Neuron (in vitro differentiated cells): ENCODE results near the gene CSNK1G1.
A peak's percentile ranks its signal among the peaks of the same experiment; 100 is the strongest.

Experiments
- H2AFZ ChIP-seq: one replicate; pipeline ENCODE4 v1.6.1; 2013; ENCODE audit warnings: low read depth, mild to moderate bottlenecking, inconsistent platforms, low read length, moderate library complexity
- H3K27me3 ChIP-seq: one replicate; pipeline ENCODE4 v1.6.1; 2013; ENCODE audit warnings: low read length; ENCODE audit not compliant: insufficient read depth
- H3K36me3 ChIP-seq: one replicate; pipeline ENCODE4 v1.6.1; 2013; ENCODE audit warnings: low read length; ENCODE audit not compliant: insufficient read depth
- H3K4me1 ChIP-seq: one replicate; pipeline ENCODE4 v1.6.1; 2013; ENCODE audit warnings: low read length; ENCODE audit not compliant: insufficient read depth
- H3K4me3 ChIP-seq: 2 replicates; pipeline ENCODE4 v1.5.1; 2013; ENCODE audit warnings: mild to moderate bottlenecking, low read length, moderate library complexity
- H3K9me3 ChIP-seq: one replicate; pipeline ENCODE4 v1.6.1; 2013; ENCODE audit warnings: low read length

CSNK1G1 gene

DNA sequence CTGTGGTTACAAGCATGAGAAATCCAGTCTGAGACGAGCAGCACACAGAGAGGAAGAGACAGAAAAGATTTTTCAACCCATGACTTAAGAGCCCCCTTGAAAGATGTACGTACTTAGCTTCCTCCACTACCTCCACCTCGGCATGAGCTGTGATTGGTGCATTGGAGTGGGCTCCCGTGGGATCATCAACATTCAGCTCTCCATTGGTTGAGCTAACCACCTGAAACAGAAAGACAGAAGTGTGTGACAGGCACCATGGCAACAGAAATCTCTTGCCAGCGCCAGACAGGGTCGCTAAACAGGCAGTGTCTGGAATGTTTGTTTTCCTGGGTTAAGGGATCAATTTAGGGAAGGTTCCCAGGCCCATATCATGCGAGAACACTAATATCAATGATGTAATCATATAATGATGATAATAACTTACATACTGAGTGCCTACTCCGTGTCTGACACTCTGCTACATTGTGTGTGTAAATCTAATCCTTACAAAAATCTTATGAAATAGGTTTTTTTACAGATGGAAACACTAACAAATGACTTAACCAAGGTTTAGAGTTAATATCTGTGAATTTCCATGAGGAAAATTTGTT, 175.6 kb downstream of the CSNK1G1 start:
- peaks cover 32% of the 10 kb centered on the region for H3K36me3 ChIP-seq
- no peaks in the 10 kb centered on the region for H3K9me3 ChIP-seq

DNA sequence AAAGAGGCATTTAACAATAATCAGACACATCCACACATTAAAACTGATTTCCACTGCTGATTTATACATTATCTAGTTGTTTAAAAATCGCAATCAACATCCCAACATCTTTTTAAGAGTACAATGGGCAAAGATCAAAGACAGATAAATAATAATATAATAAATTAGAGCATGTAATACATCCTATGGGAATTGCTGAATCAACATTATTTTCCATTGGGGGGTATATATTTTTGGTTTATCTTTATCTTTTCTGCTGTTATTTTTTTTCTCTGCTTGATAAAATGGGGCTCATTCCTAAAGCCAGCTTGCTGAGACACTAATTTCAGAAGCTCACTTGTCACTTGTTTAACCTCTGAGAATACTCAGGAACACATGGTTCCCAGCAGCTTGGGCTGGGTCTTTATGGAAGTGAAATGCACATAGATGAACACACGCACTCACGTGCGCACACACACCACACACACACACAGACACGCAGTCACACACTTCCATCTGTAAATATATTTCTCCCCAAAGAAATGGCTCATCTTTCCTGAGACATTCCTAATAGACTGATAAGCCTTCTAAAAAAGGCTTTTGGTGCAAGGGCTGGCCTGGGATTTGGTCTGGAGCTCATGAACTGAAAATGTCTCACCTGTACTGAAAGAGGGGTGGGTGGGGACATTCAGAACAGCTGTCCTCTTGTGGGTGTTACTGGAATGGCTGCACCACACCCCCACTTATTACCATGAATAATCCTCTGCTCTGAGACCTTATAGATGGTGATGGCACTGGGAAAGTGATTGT, 189.7 kb downstream of the CSNK1G1 start:
- H3K4me1 ChIP-seq = peaks cover 17% of the 10 kb centered on the region
- H2AFZ ChIP-seq = no peak overlapping the region
- H3K27me3 ChIP-seq = no peaks in the 10 kb centered on the region
- H3K4me3 ChIP-seq = no peak overlapping the region
- no peaks in the 10 kb centered on the region for H3K9me3 ChIP-seq
- H3K36me3 ChIP-seq = peaks cover 15% of the 10 kb centered on the region

More for the DNA sequence above, 175.6 kb downstream of the CSNK1G1 start:
- no peak overlapping the region for H3K4me3 ChIP-seq
- no peaks in the 10 kb centered on the region for H3K27me3 ChIP-seq
- H2AFZ ChIP-seq = no peak overlapping the region
- H3K4me1 ChIP-seq = peaks cover 18% of the 10 kb centered on the region

DNA sequence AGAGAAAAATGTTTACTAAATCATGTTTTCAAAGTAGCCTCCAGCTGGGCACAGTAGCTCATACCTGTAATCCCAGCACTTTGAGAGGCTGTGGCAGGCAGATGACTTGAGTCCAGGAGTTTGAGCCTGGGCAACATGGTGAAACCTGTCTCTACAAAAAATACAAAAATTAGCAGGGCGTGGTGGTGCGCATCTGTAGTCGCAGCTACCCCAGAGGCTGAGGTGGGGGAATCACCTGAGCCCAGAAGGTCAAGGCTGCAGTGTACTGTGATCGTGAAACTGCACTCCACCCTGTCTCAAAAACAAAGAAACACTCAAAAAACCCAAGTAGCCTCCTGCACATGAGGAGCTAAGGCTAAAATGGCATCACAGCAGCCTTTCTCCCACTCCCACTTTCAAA, 191.5 kb downstream of the CSNK1G1 start:
- no peaks in the 10 kb centered on the region for H3K9me3 ChIP-seq
- H3K36me3 ChIP-seq = peaks cover 10% of the 10 kb centered on the region
- no peak overlapping the region for H3K4me3 ChIP-seq
- peaks cover 17% of the 10 kb centered on the region for H3K4me1 ChIP-seq
- H2AFZ ChIP-seq = no peak overlapping the region
- H3K27me3 ChIP-seq = no peaks in the 10 kb centered on the region

DNA sequence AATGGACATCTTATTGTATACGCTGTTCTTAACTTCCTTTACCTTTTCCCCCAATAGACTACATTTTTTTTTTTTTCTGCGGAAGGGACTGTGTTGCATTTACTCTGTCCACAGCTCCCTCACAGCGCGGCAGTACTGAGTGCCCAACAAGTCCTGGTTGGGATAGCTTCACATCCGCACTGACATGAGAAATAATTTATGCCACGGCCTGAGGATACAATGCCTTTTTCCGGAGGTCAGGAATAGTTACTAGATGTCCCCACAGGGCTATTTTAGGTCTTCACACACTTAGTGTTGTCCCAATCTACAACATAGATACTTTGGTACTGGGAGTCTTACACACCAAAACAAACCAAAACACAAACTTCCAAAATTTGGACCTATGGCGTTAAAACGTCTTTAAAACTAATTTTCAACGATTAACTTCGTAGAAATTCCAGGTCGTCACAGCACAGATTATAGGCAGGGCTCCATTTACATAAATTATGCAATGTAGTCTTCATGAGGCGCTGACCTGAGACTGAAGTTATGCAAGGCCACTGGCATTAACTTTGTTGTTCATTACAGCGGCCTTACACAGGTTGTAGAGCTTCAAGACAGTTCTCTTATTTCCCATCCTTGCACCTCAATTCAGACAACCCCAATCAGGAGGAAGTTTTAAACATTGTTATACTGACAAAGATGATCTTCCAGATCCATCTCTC, 192.2 kb downstream of the CSNK1G1 start:
- H3K36me3 ChIP-seq = peaks cover 15% of the 10 kb centered on the region
- H2AFZ ChIP-seq = peak overlapping the region; percentile 85
- peak overlapping the region; percentile 99 for H3K4me3 ChIP-seq
- peaks cover 17% of the 10 kb centered on the region for H3K4me1 ChIP-seq
- H3K9me3 ChIP-seq = no peaks in the 10 kb centered on the region
- H3K27me3 ChIP-seq = no peaks in the 10 kb centered on the region

DNA sequence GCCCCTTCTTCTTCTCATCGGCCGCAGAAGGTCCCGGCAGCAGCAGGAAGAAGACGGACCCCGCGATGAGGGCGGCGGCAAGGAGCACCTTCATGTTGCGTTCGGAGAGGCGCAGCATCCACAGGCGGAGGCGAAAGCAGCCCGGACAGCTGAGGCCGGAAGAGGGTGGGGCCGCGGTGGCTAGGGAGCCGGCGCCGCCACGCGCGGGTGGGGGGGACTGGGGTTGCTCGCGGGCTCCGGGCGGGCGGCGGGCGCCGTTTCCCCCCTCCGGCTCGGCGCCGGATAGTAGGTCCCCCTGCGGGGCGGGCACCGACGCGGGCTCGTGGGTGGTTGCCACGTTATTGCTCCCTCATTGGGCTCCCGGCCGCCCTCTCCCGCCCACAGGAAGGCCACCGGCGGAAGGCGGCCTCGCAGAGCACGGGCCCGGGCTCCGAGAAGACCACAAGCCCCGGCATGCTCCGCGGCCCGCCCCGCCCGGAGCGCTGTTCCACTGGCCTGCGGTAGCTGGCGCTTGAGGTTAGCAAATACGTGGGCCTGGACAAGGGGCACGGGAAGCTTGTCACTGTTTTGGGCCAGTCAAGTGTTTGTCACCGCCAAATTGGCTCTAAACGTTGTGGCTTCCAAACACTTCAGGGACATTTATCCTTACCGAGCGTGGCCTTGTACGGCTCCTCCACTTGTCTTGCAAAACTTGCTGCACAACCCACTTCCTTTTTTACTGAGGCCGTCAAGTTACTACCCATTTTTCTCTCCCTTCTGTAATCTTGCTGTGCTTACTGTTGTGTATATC, 192.9 kb downstream of the CSNK1G1 start, which contains the start of gene PPIB:
Gene PPIB (minus strand): TSS at position 154 of the 790 bp plus-strand sequence. CDS start 36 bp downstream, at position 118.
- peaks cover 17% of the 10 kb centered on the region for H3K4me1 ChIP-seq
- H3K9me3 ChIP-seq = no peaks in the 10 kb centered on the region
- peak within 1 kb of the TSS; percentile 85 for H2AFZ ChIP-seq
- H3K36me3 ChIP-seq = peaks cover 22% of the 10 kb centered on the region
- H3K27me3 ChIP-seq = no peaks in the 10 kb centered on the region
- H3K4me3 ChIP-seq = peak within 1 kb of the TSS; percentile 99

DNA sequence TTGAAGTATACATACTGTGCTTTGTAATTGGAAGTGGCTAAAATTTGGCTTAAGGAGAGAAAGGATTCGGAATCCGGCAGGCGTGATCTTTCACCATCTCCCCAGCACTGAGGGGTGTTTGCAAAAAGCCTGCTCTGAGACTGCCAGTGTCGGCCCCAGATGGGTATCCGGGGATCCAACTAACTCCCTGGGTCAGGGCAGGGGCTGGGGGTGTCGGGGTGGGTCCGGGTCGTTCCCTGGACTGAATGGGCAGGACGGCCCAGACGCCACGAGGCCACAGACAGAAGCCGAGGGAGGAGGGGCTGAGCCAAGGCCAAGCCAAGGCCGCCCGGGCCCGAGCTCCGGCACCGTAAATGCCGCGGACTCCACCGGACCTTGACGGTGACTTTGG, 193.5 kb downstream of the CSNK1G1 start:
- H3K36me3 ChIP-seq = peaks cover 28% of the 10 kb centered on the region
- peaks cover 17% of the 10 kb centered on the region for H3K4me1 ChIP-seq
- H3K4me3 ChIP-seq = peak overlapping the region; percentile 99
- H3K27me3 ChIP-seq = no peaks in the 10 kb centered on the region
- no peak overlapping the region for H2AFZ ChIP-seq
- no peaks in the 10 kb centered on the region for H3K9me3 ChIP-seq

DNA sequence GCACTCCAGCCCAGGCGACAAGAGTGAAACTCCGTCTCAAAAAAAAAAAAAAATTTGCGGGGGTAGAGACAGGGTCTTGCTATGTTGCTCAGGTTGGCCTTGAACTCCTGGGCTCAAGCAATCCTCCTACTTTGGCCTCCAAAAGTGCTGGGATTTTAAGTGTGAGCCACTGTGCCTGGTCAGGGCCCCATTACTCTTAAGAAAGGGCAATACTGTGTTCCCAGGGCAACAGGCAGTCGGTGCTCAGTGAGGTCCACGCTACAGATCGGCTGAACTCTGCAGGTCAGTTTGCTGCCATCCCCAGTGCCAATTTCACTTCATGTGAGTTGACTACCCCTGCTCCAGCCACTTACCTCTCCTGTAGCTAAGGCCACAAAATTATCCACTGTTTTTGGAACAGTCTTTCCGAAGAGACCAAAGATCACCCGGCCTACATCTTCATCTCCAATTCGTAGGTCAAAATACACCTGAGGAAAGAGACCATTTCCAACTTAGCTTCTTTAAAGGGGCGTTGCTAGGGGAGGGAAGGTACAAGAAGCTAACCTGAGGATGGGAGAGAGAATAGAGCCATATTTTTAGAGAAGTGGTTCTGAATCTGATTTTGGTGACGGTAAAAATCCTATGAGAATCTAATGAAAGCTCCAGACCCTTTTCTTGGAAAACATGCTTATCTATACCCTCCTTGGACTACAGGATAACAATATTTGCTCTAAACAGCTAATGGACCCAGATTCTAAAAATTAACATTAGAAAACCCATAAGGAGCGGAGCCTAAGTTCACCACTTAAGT, 194.1 kb downstream of the CSNK1G1 start:
- peaks cover 17% of the 10 kb centered on the region for H3K4me1 ChIP-seq
- no peaks in the 10 kb centered on the region for H3K9me3 ChIP-seq
- H3K4me3 ChIP-seq = peak overlapping the region; percentile 99
- H2AFZ ChIP-seq = no peak overlapping the region
- peaks cover 34% of the 10 kb centered on the region for H3K36me3 ChIP-seq
- H3K27me3 ChIP-seq = no peaks in the 10 kb centered on the region

DNA sequence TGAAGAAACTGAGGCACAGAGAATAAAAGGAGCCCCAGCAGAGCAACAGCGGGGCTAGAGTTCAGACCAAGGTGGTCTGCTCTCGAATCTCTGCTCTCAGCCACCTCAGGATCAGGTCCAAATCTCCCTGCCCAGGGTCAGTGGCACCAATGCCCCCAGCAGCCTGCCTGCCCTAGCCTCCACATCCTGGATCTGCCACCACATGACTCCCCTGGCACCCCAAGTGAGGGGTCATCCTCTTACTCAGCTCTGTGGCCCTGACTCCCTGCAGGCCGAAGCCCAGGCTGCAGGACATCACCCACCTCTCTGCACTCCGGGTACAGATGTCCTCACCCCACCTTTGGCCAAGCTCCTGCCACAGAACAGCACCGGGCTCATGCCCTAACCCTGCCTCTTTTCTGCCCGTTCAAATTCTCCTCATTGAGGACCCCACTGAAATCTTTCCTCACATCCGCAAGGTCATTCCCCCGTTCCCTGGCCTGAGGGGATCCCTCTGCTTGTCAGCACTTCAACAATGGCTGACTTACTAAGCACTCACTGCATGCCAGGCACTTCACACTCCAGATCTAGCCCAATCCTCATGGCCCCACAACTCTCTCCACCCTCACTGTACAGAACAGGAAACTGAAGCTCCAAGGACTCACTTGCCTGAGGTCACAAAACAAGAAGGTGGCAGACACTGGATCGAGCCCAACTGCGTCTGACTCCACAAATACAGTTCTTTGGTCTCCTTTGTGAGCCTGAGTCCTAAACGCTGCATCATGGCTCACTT, 197.4 kb downstream of the CSNK1G1 start:
- Histone ChIP-seq H3K9me3 (no peaks in the 10 kb centered on the region), H3K4me1 (peaks cover 10% of the 10 kb centered on the region), H3K36me3 (peaks cover 51% of the 10 kb centered on the region), H2AFZ (no peak overlapping the region), H3K4me3 (no peak overlapping the region), H3K27me3 (no peaks in the 10 kb centered on the region)

DNA sequence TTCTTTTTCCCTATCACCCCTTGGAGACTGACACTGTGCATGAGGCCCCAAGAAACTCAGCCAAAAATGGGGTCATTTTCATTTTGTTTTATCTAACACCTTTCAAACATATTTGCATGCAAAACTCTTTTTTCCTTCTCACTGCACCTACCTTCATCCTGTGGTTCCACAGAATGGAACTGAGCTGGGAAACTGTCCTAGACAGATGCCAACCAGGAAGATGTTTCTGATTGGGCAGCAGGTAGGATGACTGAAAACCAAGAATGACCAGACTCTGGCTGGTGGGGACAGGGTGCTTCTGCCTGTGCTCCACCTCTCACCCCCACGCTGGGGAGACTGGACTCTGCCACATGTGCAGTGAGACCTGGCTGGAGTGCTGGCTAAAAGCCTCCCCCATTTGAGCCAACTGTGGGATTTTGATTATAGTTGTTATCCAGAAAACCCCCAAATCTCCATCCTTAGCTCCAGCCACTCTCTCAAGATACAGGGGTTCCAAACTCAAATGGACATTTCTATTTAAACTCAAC, 198.3 kb downstream of the CSNK1G1 start:
- Histone ChIP-seq H3K4me3 (no peak overlapping the region), H3K36me3 (peaks cover 51% of the 10 kb centered on the region), H3K9me3 (no peaks in the 10 kb centered on the region), H3K4me1 (peaks cover 8% of the 10 kb centered on the region), H2AFZ (no peak overlapping the region), H3K27me3 (peaks cover 3% of the 10 kb centered on the region)

DNA sequence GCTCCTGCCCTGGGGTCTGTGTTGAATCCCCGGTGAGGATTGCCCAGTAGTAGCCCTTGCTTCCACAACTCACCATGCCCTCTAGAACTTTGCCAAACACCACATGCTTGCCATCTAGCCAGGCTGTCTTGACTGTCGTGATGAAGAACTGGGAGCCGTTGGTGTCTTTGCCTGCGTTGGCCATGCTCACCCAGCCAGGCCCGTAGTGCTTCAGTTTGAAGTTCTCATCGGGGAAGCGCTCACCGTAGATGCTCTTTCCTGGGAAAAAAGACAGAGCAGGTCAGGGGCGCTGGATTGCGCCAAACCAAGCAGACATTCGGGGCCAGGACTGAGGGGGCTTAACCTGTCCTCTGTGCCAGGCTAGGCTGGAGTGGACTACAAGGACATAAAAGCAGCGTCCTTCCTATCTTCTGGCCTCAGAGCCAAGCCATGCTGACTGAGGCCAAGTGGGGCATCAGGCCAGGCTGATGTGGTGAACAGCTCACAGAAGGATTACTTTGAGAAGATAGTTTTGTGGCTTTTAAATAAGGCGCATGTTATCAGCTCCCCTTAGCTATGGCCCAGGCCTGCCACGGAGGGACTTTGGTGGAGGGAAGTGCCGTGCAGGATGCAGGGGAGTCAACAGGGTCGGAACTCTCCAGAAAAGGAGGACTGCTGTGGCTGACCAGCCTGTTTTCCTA, 199.2 kb downstream of the CSNK1G1 start:
- H3K4me3 ChIP-seq = no peak overlapping the region
- peaks cover 5% of the 10 kb centered on the region for H3K27me3 ChIP-seq
- peaks cover 51% of the 10 kb centered on the region for H3K36me3 ChIP-seq
- peaks cover 6% of the 10 kb centered on the region for H3K4me1 ChIP-seq
- no peak overlapping the region for H2AFZ ChIP-seq
- no peaks in the 10 kb centered on the region for H3K9me3 ChIP-seq
